Spleen (tissue), 11 donors: ENCODE data around the gene MPPED2. TPM values are rescaled to one million over a fixed set of nuclear protein-coding genes. Genes with fewer than 3 reads are reported as not detected.

Source experiments
- DNase-seq: peaks from one replicate; pipeline ENCODE4 v3.0.0-alpha.2; 2020
- H3K27ac ChIP-seq, 8 donors: fragments of 200-600 bp; sonication (generic) in 7 of 8; 1 replicate in 4 of 8; 2 replicates in 4 of 8; pipeline versions ENCODE4 v1.5.0 to v1.8.0; 2016 to 2021; ENCODE audit warnings: inconsistent platforms in 4 of 8, mild to moderate bottlenecking in 4 of 8, moderate library complexity in 1 of 8
- H3K27me3 ChIP-seq, 7 donors: fragments of 200-600 bp; sonication (generic) in 6 of 7; replicated peaks in 1 of 7; 1 replicate in 4 of 7; 2 replicates in 3 of 7; pipeline versions ENCODE4 v1.5.0 to v1.8.0; 2016 to 2021; ENCODE audit warnings: inconsistent platforms in 3 of 7, mild to moderate bottlenecking in 1 of 7
- H3K36me3 ChIP-seq, 6 donors: fragments of 200-600 bp; sonication (generic) in 5 of 6; 1 replicate in 4 of 6; 2 replicates in 2 of 6; pipeline versions ENCODE4 v1.5.0 to v1.8.0; 2016 to 2021; ENCODE audit warnings: inconsistent platforms in 2 of 6
- H3K4me1 ChIP-seq, 6 donors: fragments of 200-600 bp; sonication (generic) in 5 of 6; 1 replicate in 3 of 6; 2 replicates in 3 of 6; pipeline versions ENCODE4 v1.5.0 to v1.8.0; 2016 to 2021; ENCODE audit warnings: inconsistent platforms in 3 of 6
- H3K4me3 ChIP-seq, 8 donors: fragments of 200-600 bp; sonication (generic) in 7 of 8; 1 replicate in 4 of 8; 2 replicates in 4 of 8; pipeline versions ENCODE4 v1.5.0 to v1.8.0; 2016 to 2021; ENCODE audit warnings: inconsistent platforms in 4 of 8, mild to moderate bottlenecking in 4 of 8, moderate library complexity in 2 of 8
- H3K9me3 ChIP-seq, 8 donors: fragments of 200-600 bp; sonication (generic) in 7 of 8; 1 replicate in 4 of 8; 2 replicates in 4 of 8; pipeline versions ENCODE4 v1.5.0 to v1.8.0; 2016 to 2021; ENCODE audit warnings: inconsistent platforms in 4 of 8
- POLR2A ChIP-seq, 3 donors: fragments of 450-650 bp; IDR thresholded peaks; one replicate each; pipeline ENCODE4 v1.5.1; 2017; ENCODE audit warnings: antibody characterized with exemption in 3 of 3, mild to moderate bottlenecking in 1 of 3
- POLR2AphosphoS5 ChIP-seq, 3 donors: sonication (generic); formaldehyde crosslinking; IDR thresholded peaks; one replicate each; pipeline ENCODE4 v1.5.1; 2017; ENCODE audit warnings: antibody characterized with exemption in 3 of 3
- WGBS, 5 donors: extraction: QIAGEN DNeasy Blood & Tissue Kit in 3 of 5; methylation state at CpG; one replicate each; pipeline versions ENCODE4 v1.1.5 to v1.1.7; 2013 to 2018; 5-methylcytosine and 5-hydroxymethylcytosine counted together
- intact Hi-C: fragments of 100-400 bp; cut with DNase I; formaldehyde crosslinking; loops from one replicate; pipeline ENCODE4 v1.15.0; 2023; ENCODE audit warnings: low total_unique reads
- polyA plus RNA-seq, 3 donors: library from polyadenylated mRNA; stranded (reverse); fragments of 200-250 nt; gene quantifications; one replicate each; pipeline ENCODE4 v1.2.1, GENCODE V29; 2013
- total RNA-seq, 7 donors: library from RNA; depleted of rRNA in 3 of 7; stranded (reverse); fragments of >200 nt in 3 of 7; fragmentation: NEBNext Ultra II Directional in 4 of 7; extraction: Animal tissue kit (Norgen Biotek cat#: 25700) in 4 of 7; gene quantifications; one replicate each; pipeline versions ENCODE4 v1.1.0 to v1.2.1, GENCODE V29; 2016 to 2021
- TF ChIP-seq, protein P1 (sequence below), 11 experiments: fragments of 200-600 bp in 7 of 11; fragments of 450-650 bp in 4 of 11; sonication (generic) in 4 of 11; IDR thresholded peaks in 8 of 11; conservative IDR thresholded peaks in 3 of 11; 1 replicate in 7 of 11; 2 replicates in 4 of 11; pipeline versions ENCODE4 v1.4.0 to v1.8.0; 2016 to 2021; ENCODE audit warnings: antibody characterized with exemption in 11 of 11, inconsistent platforms in 4 of 11, mild to moderate bottlenecking in 1 of 11
- donor health status: healthy with polysubstance abuse.
- donor health status: DM: no; HTN: no; CAD: no; lungs with moderate emphysema.
- donor health status: DM: no; HTN: no; CAD: no.
- donor health status: Bipolar disorder and iron deficiency.
- donor health status: healthy.
- donor health status: DM: no; HTN: no; CAD: no.
- donor health status: DM: yes; HTN: yes; CAD: no.

The MPPED2 gene
- total and polyA plus RNA-seq, 10 donors, result 0.72 to 14.6 (median 5.2) TPM

DNA sequence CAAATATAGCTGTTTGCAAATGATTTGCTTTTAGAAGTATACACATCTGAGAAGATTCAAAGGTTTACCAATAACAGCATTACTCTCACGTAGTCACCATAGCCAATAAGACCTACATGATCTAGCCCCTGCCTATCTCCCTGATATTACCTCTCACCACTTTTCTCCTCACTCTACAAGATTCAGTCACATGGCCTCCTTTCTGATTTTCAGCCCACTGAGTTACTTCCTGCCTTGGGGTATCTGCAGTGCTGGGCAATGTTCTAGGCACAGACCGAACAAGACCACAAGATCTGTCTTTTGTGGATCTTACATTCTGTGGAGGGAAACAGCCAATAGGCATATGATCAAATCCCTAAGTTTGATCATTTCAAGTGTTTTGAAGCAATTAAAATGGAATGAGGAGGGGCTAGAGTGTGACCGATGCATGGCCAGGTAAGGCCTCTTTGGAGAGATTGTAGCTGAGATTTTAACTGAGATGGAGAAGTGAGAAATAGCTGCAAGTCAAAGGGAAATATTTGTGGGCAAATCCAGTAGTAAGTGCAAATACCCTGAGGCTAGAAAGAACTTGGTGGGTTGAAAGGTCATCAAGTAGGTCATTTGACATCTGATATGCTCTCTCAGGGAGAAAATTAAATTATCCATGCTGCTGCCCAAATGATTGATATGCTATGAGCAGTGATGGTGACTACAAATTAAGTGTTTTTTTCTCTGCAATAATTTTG, 220.2 kb downstream of the MPPED2 start:
- no peaks in the 10 kb centered on the region for H3K4me1 ChIP-seq
- intact Hi-C loops, result no loop called here
- H3K9me3 ChIP-seq, result peaks cover 0 to 7% (median 0%) of the 10 kb centered on the region in 8 donors
- no peak overlapping the region for H3K27ac ChIP-seq
- TF ChIP-seq, protein P1, sequence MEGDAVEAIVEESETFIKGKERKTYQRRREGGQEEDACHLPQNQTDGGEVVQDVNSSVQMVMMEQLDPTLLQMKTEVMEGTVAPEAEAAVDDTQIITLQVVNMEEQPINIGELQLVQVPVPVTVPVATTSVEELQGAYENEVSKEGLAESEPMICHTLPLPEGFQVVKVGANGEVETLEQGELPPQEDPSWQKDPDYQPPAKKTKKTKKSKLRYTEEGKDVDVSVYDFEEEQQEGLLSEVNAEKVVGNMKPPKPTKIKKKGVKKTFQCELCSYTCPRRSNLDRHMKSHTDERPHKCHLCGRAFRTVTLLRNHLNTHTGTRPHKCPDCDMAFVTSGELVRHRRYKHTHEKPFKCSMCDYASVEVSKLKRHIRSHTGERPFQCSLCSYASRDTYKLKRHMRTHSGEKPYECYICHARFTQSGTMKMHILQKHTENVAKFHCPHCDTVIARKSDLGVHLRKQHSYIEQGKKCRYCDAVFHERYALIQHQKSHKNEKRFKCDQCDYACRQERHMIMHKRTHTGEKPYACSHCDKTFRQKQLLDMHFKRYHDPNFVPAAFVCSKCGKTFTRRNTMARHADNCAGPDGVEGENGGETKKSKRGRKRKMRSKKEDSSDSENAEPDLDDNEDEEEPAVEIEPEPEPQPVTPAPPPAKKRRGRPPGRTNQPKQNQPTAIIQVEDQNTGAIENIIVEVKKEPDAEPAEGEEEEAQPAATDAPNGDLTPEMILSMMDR (IDR thresholded peaks at IDR 0.05 in 8 of 11, conservative IDR thresholded peaks at IDR 0.05 in 3 of 11), result no peak
- TF ChIP-seq POLR2AphosphoS5 (IDR thresholded peaks at IDR 0.05) (no peak), POLR2A (IDR thresholded peaks at IDR 0.05) (no peak)
- WGBS, 5 donors, result 81 to 97% (median 88%) methylated on average over 3 of the region's 3 CpGs
- H3K36me3 ChIP-seq, result no peaks in the 10 kb centered on the region
- no peaks in the 10 kb centered on the region for H3K27me3 ChIP-seq
- H3K4me3 ChIP-seq, result no peak overlapping the region
- DNase-seq, result no peak

DNA sequence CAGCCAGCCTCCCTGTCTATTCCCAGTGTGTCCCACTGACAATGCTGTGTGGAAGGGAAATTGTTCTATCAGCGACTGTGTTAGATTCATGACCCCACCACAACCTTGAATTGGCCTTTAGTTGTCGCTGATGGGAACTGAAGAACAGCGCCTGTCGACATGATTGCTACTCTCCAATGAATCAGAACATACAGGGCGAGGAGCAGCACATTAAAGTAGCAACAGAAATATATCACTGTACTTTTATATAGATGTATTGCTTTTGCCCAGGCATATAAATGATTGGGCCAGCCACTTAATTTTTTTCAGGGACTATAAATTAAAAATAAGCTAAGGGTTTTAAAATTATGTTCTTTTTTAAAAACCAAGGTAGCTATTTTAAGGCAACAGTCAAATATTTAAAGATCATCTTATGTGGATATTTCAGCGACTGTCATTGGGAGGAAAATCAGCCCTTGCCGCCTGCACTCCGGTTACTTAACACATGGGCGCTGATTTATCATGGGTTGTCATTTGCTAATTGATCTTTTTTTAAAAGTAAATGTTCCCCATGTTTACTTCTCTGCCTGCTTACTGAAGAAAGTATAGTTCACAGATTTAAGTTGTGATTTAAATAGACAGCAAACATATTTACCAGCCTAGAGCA, 221.2 kb downstream of the MPPED2 start:
- TF ChIP-seq POLR2A (IDR thresholded peaks at IDR 0.05) (no peak), POLR2AphosphoS5 (IDR thresholded peaks at IDR 0.05) (no peak)
- TF ChIP-seq, protein P1 (IDR thresholded peaks at IDR 0.05 in 8 of 11, conservative IDR thresholded peaks at IDR 0.05 in 3 of 11), result no peak
- intact Hi-C loops, result no loop called here
- Histone ChIP-seq H3K4me1 (no peaks in the 10 kb centered on the region), H3K27me3 (no peaks in the 10 kb centered on the region), H3K9me3 (peaks cover 0 to 7% (median 0%) of the 10 kb centered on the region in 8 donors), H3K4me3 (no peak overlapping the region), H3K36me3 (no peaks in the 10 kb centered on the region), H3K27ac (no peak overlapping the region)
- no peak for DNase-seq
- 86 to 91% (median 88%) methylated on average over 9 of the region's 9 CpGs for WGBS, 5 donors

DNA sequence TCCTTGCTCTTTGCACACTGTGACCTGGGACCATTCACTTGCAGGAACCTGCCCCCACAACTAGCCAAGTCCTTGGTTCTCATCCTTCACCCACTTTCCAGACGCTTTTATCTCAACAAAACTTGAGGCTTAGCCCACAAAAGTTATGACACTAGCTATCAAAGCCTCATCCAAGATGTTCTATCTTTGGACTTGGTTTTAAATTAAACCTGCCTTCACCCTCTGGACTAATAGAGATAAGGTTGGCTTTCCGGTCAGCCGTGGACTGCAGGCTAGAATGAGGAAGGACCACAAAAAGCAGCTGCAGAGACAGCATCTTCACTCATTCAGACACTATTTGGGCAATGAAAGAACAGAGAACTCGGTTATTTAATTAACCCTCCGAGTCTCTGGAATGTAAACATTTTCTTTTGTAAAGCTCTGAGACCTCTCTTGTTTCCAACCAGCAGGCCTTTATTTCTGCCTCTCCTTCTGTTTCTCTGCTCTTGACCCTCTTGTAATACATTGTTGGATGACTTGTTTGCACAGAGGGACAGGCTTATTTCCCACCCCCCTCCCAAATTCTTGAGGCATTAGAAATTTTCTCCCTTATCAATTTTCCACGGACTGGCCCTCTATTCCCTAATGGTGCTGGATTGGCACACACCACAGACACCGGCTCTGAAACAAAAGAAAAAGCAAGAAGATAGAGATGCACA, 221.9 kb downstream of the MPPED2 start:
- H3K36me3 ChIP-seq, result no peaks in the 10 kb centered on the region
- H3K27ac ChIP-seq, result no peak overlapping the region
- 62 to 75% (median 72%) methylated on average over 7 of the region's 7 CpGs for WGBS, 5 donors
- TF ChIP-seq POLR2AphosphoS5 (IDR thresholded peaks at IDR 0.05), result no peak
- TF ChIP-seq, protein P1 (IDR thresholded peaks at IDR 0.05 in 8 of 11, conservative IDR thresholded peaks at IDR 0.05 in 3 of 11), result no peak
- TF ChIP-seq POLR2A (IDR thresholded peaks at IDR 0.05), result no peak
- no peak for DNase-seq
- peaks cover 0 to 6% (median 0%) of the 10 kb centered on the region in 8 donors for H3K9me3 ChIP-seq
- no peaks in the 10 kb centered on the region for H3K27me3 ChIP-seq
- H3K4me1 ChIP-seq, result no peaks in the 10 kb centered on the region
- H3K4me3 ChIP-seq, result no peak overlapping the region
- intact Hi-C loops, result no loop called here

DNA sequence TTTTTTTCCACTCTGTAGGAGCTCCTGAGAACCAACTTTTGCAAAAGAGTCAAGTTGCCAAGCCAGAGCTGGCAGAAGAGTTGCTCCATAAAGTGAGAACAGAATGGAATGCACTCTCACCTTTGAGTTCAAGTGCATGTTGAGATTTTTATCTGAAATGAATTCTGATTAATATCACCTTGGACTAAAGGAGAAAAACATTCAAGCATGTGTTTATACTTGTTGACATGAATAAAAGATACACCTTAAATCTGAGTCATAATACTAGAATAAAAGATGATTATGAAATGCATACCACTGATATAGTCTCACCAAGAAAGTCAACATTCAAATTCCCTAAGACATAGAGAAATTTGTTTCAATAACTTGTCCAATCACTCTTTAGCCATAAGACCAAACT, 225.4 kb downstream of the MPPED2 start:
- Histone ChIP-seq H3K4me3 (no peak overlapping the region), H3K27me3 (no peaks in the 10 kb centered on the region), H3K4me1 (no peaks in the 10 kb centered on the region), H3K9me3 (no peaks in the 10 kb centered on the region), H3K36me3 (no peaks in the 10 kb centered on the region), H3K27ac (no peak overlapping the region)
- TF ChIP-seq POLR2AphosphoS5 (IDR thresholded peaks at IDR 0.05) (no peak), POLR2A (IDR thresholded peaks at IDR 0.05) (no peak)
- TF ChIP-seq, protein P1 (IDR thresholded peaks at IDR 0.05 in 8 of 11, conservative IDR thresholded peaks at IDR 0.05 in 3 of 11), result no peak
- no peak for DNase-seq
- intact Hi-C loops, result no loop called here
